Measurements from ENCODE around the gene FBXO45. TPM values are rescaled to one million over a fixed set of nuclear protein-coding genes. Genes with fewer than 3 reads are reported as not detected.

Gene FBXO45
- total RNA-seq, 2 donors from 2014 or later, result 2.0 to 9.7 TPM

- TF ChIP-seq CTCF (IDR thresholded peaks at IDR 0.05), result no peak
- Histone ChIP-seq H3K36me3 (no peaks in the 10 kb centered on the region), H3K4me3 (peak overlapping the region; percentile 99), H3K27ac (peak overlapping the region in 1 of 2 donors; percentile 80), H3K27me3 (replicated peaks; ENCODE audit: insufficient read depth) (no peaks in the 10 kb centered on the region), H3K9me3 (no peaks in the 10 kb centered on the region), H3K4me1 (ENCODE audit: control insufficient read depth in 1 of 2, low read depth in 2 of 2) (peaks cover 4 to 12% of the 10 kb centered on the region in 2 donors)
- DNase-seq (ENCODE audit: low spot score) (no peak), ATAC-seq (ENCODE audit: insufficient number of reproducible peaks, low FRiP score, low read depth) (no peak)
These were observed 63.2 kb downstream of the FBXO45 start for GRCh38 chr3:196631682-196632045.

- no peak for ATAC-seq (ENCODE audit: insufficient number of reproducible peaks, low FRiP score, low read depth)
- H3K9me3 ChIP-seq, result no peaks in the 10 kb centered on the region
- peak overlapping the region; percentile 72 to 80 for H3K27ac ChIP-seq
- no peaks in the 10 kb centered on the region for H3K27me3 ChIP-seq (replicated peaks; ENCODE audit: insufficient read depth)
- H3K4me1 ChIP-seq (ENCODE audit: control insufficient read depth in 1 of 2, low read depth in 2 of 2), result peaks cover 4 to 12% of the 10 kb centered on the region in 2 donors
- no peaks in the 10 kb centered on the region for H3K36me3 ChIP-seq
- DNase-seq (ENCODE audit: low spot score), result no peak
- peak; percentile 23 for TF ChIP-seq CTCF (IDR thresholded peaks at IDR 0.05)
- peak overlapping the region; percentile 99 for H3K4me3 ChIP-seq
These were observed 63.7 kb downstream of the FBXO45 start for GRCh38 chr3:196632046-196632751.

- H3K4me3 ChIP-seq, result peak overlapping the region; percentile 99
These were observed 65.2 kb downstream of the FBXO45 start for GRCh38 chr3:196633555-196634151.

GRCh38 chr3:196634224-196634623 lies 65.8 kb downstream of the FBXO45 start:
- H3K36me3 ChIP-seq, result no peaks in the 10 kb centered on the region
- DNase-seq (ENCODE audit: low spot score) (no peak), ATAC-seq (ENCODE audit: insufficient number of reproducible peaks, low FRiP score, low read depth) (no peak)
- H3K4me1 ChIP-seq (ENCODE audit: control insufficient read depth in 1 of 2, low read depth in 2 of 2), result peaks cover 4 to 14% of the 10 kb centered on the region in 2 donors
- H3K27ac ChIP-seq, result no peak overlapping the region
- TF ChIP-seq CTCF (IDR thresholded peaks at IDR 0.05), result no peak
- H3K27me3 ChIP-seq (replicated peaks; ENCODE audit: insufficient read depth), result no peaks in the 10 kb centered on the region
- no peak overlapping the region for H3K4me3 ChIP-seq
- H3K9me3 ChIP-seq, result no peaks in the 10 kb centered on the region

More at GRCh38 chr3:196633555-196634151, 65.2 kb downstream of the FBXO45 start:
- Histone ChIP-seq H3K27ac (peak overlapping the region in 1 of 2 donors; percentile 19), H3K9me3 (no peaks in the 10 kb centered on the region), H3K27me3 (replicated peaks; ENCODE audit: insufficient read depth) (no peaks in the 10 kb centered on the region), H3K4me1 (ENCODE audit: control insufficient read depth in 1 of 2, low read depth in 2 of 2) (peaks cover 4 to 12% of the 10 kb centered on the region in 2 donors), H3K36me3 (no peaks in the 10 kb centered on the region)
- no peak for ATAC-seq (ENCODE audit: insufficient number of reproducible peaks, low FRiP score, low read depth)
- DNase-seq (ENCODE audit: low spot score), result no peak
- no peak for TF ChIP-seq CTCF (IDR thresholded peaks at IDR 0.05)

- no peak for TF ChIP-seq CTCF (IDR thresholded peaks at IDR 0.05)
- no peak for ATAC-seq (ENCODE audit: insufficient number of reproducible peaks, low FRiP score, low read depth)
- Histone ChIP-seq H3K27ac (no peak overlapping the region), H3K4me3 (no peak overlapping the region), H3K27me3 (replicated peaks; ENCODE audit: insufficient read depth) (no peaks in the 10 kb centered on the region), H3K4me1 (ENCODE audit: control insufficient read depth in 1 of 2, low read depth in 2 of 2) (peaks cover 4 to 20% of the 10 kb centered on the region in 2 donors), H3K9me3 (no peaks in the 10 kb centered on the region), H3K36me3 (no peaks in the 10 kb centered on the region)
- DNase-seq (ENCODE audit: low spot score), result no peak
These were observed 66.4 kb downstream of the FBXO45 start for GRCh38 chr3:196634829-196635228.
